GM19455 (cell line): ENCODE results near the gene SNTG2.

Experiments
- ATAC-seq: cut with Tn5 transposase; IDR thresholded peaks from one replicate; pipeline ENCODE4 v1.9.1; 2021; ENCODE audit not compliant: unreplicated experiment

The SNTG2 gene

DNA sequence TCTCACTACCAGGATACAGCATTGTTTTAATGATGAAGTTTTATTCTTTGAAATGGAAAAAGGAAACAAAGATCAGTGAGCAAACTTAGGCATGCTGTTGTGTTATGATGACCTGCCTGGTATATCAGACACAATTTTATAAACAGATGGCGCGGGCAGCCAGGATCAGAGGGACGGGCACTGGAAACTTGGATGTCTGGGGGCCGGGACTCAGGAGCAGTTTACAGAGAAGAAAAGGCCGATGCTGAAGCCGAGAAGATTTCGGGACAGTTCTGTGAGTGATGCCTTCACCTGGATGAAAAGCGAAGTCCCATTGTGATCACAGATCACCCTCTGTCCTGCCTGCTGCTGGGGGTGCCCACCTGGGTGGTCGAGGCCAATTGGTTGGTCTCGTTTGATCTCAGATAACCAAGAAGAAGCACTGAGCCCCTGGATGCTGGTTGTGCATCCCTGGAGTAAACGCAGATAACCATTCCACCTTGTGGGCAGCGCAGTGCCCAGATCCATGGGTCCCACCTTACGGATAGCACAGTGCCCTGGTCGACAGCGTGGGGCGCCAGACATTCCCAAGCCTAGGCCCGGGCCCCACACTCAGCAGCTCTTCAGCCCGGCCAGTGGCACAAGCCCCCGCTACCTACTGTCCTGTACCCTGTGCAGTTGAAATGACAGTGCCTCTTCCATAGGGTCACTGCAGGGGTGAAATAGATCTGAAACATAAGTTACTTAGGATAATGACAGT, 279.7 kb downstream of the SNTG2 start:
- no peak for ATAC-seq

DNA sequence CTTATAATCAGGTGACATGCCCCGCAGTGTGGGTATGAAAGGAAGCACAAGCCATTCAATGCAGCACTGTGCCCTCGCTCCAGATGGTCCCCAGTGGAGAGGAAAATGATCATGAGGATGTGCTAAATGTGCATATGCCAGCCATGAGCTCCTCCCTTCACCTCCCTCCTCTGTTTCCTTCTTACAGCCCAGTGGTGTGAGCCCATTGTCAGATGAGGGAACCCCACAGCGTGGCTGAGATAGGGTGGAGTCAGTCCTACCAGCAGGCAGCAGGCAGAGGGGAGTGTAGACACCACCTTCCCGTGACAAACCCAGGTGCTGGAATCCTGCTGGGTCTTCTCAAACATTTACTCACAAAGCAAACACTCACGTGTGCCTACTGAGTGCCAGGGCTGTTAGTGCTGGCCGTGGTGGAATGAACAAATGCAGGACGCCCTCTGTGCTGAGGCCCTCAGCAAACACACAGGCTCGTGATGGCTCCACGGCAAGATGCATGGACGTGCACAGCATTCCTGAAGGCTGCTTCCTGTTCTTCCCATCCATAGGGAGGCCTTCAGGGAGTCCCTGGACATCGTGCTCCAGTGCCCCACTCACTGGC, 280.9 kb downstream of the SNTG2 start:
- ATAC-seq: no peak

DNA sequence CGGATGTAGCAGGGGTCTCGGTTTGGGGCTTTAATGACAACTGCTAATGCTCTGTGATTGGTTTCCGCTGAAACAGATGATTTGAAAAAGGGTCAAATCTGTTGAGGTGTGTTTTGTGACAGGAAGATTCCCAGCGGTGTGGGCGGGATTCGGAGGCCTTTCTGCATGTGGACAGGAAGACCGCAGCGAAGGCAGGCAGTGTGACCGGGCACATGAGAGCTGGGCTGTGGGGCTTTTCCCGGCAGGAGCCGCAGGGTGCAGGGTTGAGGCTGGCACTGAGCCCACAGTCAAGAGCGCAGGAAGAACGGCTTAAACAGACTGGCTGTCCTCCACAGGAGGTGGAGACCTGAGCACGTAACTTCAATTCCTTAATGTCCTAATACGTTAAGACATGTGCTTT, 282.6 kb downstream of the SNTG2 start:
- ATAC-seq: no peak

DNA sequence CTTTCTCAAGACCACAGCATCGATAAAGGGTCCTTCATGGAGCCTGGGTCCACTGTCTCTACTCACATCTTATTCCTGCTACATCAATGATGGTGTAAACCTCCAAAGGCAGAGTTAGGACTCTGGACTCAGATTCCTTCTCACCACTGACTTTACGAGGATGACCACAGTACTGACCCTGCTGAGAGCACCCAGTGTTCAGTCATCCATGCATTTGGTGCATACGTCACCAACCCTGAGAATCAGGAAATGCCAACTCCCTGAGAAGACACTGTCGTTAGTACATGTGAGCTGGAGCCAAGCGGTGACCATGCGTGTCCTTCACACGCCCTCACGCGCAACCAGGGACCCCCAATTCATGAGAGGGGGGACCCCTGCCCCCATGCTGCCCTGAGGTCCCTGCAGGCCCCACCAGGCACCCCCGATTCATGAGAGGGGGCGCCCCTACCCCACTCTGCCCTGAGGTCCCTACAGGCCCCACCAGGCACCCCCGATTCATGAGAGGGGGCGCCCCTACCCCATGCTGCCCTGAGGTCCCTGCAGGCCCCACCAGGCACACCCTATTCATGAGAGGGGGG, 284.2 kb downstream of the SNTG2 start:
- ATAC-seq: no peak

DNA sequence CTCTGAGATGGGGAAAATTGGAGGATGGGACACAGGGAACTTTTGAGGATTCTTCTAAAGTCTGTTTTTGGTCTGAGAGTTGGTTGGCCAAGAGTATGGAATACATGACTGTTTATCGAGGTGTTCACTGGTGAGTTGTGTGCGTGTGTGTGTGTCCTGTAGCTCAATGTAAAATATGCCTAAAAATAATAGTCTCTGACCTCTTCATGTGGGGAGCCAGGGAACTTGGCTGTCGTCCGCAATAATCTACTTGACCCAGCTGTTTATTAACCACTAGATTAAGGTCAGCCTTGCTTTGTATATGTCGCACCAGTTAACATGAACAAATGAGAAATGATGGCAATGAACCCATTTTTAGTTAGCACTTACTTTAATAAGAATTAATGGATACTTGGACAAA, 285.2 kb downstream of the SNTG2 start:
- no peak for ATAC-seq

DNA sequence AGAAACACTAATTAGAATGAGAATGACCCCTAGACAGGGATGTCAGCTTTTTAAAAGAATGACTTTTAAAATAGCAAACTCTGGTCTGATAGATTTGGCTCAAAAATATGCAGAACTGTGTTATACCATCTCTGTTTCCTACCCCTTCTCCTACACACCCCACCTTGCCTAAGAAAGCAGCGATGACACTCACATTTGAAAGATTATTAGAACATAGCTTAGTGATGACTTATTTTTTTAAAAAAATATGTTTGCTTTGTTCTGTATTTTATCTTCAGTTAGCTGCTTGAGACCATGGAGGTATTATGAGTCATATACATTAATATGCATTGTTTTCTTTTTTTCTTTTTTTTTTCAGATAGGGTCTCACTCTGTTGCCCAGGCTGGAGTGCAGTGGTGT, 286.0 kb downstream of the SNTG2 start:
- ATAC-seq: no peak

DNA sequence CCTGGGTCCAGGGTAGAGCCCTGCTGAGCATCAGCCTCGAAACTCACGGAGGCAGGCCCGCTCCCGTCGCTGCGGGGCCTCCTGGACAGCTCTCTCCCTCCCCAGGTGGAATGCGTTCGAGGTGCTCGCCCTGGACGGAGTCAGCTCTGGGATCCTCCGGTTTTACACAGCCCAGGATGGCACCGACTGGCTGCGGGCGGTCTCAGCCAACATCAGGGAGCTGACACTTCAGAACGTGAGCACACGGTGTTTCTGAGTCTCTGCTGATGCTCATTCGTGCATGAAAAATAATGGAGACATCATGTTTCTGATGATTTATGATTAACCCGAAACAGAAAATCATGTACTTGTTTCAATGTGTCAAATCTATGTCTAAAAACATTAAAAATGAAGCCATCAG, 287.1 kb downstream of the SNTG2 start:
- ATAC-seq: no peak

DNA sequence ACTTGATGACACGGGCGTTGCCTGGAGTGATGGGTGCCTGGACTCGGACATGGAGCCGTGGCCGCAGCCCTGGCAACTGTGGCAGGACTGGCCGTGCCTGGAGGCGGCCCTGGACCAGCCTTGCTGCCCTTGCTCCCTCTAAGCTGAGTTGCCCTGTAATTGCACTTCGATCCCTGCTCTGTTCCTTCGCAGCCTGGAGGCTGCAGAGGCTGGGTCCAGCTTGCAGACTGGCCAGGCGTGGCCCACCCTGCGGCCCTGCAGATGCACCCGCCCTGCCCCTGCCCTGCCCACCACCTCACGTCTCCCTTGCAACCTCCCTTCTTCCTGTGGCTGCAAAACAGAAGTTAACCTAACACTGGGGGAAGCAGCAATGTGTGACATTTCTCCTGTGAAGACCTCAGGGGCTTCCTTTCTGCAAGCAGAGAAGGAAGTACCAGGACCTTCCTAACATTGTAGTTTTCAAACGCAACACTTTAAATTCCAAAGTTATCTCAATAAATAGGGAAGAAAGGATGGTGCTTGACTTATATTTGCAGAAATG, 288.0 kb downstream of the SNTG2 start:
- no peak for ATAC-seq

DNA sequence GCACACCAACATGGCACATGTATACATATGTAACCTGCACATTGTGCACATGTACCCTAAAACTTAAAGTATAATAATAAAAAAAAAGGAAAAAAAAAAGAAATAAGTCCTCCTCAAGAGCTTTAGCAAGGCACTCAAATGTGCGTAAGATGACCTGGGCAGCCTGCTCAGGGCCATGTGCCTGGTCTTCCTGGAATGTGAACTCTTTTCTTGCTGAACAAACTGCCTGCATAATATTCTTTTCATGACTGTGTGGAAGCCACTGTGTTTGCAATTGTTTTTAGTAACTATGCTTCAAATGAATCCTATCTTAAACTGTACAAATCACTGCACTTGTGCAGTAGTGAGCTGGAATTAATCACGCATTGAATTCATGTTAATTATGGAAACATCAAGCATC, 294.5 kb downstream of the SNTG2 start:
- ATAC-seq: no peak

DNA sequence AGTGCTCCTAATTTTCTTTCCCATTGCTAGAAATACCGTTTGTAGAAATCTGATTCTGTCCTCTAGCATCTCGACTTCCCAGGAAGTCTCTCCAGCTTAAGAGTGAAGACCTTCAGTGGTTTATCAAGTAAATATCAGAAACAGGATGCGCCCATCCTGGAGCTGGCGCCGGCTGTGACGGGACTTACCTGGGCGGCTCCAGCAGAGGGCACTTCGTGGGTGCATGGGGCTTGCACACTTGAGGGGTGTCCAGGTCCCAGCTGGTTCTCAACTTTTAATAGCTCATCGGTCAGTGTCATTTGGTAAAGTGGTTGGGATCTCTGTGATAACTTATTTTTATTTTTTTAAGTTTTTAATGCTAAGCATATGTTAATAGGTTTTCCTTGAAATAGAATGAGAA, 295.6 kb downstream of the SNTG2 start:
- no peak for ATAC-seq

DNA sequence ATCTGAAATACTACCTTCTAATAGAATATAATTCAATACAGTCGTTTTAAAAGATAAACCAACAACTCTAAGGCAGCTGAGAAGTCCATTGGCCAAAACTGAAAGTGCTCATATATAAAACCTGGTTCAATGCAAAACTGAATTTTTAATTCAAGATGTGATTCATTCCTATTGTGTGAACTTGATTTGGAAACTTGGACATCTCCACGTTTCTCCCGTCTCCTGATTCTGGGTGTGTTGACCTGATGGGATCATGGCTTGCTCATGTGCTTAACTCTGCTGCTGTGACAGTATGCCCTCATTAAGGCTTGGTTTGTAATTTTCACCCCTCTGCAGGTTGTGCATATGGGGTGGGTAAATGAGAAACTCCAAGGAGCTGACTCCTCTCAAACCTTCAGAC, 296.3 kb downstream of the SNTG2 start:
- no peak for ATAC-seq

DNA sequence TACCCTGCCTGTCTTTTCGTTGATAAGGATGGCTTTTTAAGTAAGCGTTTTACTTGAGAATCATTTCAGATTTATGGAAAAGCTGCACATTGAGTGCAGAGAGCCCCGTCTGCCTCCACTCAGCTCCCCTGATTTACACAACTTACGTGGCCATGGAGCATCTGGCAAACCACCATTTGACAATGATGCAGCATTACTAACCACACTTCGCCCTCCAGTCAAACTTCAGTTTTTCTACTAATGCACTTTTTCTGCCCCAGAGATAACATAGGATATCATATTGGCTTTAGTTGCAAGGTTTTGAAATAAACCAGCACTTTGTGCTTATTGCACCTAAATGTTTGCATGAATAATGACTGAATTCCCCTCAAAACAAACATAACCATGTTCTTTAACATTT, 297.5 kb downstream of the SNTG2 start:
- ATAC-seq: no peak

DNA sequence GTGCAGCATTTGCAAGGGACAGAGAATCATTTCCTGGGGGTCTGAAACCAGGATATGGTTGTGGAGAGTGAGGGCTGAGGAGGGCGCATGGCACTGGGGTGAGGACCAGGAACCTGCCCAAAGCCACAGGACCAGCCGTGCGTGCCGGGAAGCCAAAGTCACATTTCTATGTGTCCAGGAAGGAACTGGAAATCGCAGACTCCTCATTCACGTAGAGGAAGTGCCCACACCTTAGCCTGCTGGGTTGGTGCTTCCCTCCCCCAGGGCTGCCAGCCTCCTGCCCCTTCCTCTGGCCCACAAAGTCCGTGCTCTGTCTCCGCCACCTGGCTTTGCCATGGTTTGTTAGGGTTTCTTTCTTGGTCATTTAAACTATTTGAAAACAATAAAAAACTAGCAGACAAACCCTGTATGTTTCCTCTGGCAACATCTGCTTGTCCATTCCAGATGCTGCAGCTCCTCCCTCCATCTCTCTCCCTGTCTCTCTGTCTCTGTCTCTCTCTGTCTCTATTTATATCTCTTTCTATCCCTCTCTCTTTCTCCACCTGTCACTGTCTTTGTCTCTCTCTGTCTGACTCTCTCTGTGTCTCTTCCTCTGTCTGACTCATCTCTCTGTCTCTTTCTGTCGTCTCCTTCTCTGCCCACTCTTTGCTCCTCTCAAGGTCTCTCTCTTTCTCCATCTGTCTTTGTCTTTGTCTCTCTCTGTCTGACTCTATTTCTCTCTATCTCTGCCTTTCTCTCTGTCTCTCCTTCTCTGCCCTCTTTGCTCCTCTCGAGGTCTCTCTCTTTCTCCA, 299.4 kb downstream of the SNTG2 start:
- ATAC-seq: no peak

DNA sequence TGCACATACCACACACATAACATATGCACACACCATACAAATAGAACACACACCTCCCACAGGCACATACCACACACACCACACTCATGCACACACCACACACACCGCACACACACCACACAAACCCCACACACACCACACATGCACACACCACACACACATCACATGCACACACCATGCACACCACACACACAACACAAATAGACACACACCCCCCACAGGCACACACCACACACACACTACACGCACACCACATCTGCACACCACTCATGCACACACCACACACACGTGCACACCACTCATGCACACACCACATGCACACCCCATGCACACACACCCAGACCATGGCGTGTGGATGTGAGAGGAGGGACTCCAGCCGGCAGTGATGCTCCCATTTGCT, 300.9 kb downstream of the SNTG2 start:
- no peak for ATAC-seq

DNA sequence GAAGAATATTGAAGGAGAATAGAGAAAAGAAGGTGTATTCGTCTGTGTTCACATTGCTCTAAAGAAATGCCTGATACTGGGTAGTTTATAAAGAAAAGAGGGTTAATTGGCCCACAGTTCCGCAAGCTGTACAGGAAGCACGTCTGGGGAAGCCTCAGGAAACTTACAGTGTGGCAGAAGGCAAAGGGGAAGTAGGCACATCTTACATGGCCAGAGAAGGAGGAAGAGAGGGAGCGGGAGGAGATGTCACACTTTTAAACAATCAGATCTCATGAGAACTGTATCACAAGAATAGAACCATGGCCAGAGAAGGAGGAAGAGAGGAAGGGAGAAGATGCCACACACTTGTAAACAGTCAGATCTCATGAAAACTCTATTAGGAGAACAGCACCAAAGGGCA, 303.0 kb downstream of the SNTG2 start:
- ATAC-seq: no peak

DNA sequence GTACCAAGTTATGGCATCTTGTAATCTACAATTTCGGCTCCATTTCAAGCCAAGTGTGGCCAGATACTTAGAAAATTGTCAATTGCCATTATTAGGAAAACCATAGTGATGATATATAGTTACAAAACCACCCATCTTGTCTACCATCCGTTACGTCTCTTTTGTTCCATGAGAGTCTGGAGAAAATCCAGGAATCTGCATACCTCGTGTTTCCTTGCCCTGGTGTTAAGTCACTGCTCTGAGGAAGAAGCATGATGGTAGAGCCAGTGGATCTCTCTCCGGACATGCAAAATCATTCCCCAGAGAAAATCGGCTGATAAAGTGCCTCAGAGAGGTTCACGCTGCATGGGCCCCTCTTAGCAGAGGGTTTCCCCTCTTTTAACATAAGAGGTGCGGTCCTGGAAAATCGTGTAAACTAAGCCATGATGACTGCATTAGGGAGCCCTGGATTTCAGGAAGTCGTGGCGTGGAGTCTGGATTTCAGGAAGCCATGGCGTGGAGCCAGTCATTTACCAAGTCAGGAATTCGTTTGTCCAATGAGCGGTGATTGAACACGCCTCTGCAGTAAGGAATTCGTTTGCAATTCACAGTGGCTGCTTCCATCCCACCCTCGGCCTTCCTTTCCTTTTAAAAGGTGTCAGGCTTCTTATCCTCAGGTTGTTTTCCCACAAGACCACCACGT, 304.2 kb downstream of the SNTG2 start:
- no peak for ATAC-seq

DNA sequence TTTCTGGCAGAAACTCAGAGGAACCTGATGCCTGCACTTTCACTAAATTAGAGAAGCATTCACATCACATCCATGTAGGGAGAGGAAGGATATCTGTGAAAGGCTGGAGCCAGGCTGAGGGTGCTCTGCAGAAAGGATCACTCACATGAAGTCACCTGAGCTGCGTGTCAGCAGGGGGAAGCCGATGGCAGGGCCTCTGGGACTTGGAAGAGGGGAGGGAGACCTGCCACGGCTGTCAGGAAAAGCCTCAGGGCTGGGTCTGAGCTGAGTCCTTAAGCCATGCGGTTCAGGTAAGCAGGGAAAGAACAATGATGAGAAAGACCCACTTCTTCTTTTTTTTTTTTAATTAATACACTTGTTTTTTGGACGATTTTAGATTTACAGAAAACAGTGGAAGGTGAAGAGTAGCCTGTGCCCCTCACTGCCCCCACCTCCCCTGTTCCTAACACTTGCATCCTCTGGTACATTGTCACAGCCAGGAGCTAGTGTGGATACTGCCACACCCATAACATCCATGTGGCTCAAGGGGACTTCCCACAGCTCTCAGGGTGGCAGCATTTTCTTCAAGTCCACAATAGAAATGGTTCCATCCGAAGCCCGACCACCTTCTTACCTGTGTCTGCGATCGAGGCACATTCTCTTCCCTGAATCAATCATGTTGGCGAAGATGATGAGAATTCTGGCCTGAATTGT, 306.1 kb downstream of the SNTG2 start:
- no peak for ATAC-seq

DNA sequence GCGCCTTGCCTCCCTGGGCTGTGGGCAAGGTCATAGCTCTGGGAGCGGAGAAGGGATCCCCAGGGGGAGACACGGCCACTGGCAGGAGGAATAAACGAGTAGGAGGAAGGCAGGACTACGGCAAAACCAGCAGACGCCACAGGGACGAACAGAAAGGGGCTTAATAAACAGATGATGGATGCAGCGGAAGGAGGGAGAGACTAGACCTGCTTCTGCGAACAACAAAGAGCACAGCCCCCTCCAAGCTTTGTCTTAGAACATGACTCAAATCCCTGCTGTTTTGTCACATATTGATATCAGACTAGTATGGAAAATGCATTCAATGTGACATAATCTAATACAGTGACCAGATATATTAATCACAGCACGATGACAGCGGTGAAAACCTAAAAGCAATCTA, 306.7 kb downstream of the SNTG2 start:
- no peak for ATAC-seq

DNA sequence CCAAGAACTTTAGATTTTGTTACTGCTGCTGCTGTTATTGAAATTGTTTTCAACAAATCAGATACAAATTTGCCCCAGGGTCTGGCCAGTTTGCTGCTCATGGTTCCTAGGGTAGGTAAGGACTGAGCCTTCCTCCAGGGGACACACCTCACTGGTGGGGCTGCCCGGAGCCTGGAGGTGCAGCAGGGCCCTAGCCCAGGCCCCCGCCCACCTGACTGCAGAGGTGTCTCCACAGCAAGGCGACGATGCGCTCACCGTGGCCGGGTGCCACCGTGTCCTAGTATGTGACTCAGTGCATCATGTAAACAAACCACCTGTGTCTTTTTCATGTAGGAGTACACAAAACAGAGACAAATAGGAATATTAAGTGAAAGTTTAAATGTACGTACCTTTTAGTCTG, 309.1 kb downstream of the SNTG2 start:
- no peak for ATAC-seq

DNA sequence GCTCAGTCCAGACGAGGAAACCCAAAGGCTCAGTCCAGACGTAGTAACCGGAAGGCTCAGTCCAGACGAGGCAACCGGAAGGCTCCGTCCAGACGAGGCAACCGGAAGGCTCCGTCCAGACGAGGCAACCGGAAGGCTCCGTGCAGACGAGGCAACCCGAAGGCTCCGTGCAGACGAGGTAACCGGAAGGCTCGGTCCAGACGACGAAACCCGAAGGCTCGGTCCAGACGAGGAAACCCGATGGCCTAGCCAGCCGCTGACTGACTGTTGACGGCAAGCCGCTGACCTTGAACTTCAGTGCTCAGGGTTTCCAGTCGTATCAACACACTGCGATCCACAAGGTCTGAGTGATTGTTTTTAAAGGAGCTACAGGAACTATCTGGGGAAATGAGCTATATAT, 312.0 kb downstream of the SNTG2 start:
- no peak for ATAC-seq

DNA sequence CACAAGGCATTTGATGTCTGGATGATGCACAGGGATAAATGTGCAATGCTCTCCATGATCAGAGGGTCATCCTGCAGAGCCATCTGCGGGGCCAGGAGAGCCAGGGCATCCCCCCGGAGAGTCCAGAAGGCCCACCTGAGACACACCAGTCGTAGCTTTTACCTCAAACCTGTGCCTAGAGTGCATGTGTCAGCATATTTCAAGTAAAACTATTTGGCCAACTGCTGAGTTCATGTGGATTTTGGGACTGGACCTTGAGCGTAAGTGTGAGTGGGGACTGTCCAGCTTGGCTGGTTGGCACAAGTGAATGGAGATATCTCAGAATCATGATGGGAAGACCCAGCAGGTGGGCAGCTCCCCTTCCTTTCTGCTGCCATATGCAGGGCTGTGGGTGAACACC, 314.8 kb downstream of the SNTG2 start:
- ATAC-seq: no peak
